Brain microvascular endothelial cell (primary cell): ENCODE results near the gene HNRNPL.
"Not testable (repeated sequence)": the region's sequence is repeated elsewhere in the genome, so short reads cannot be mapped to it uniquely, and the experiment has no call there.

Experiments
- DNase-seq: peaks from one replicate; pipeline ENCODE4 v3.0.0-alpha.2; 2020
- H3K27ac ChIP-seq: fragments of 250-450 bp; sonication (Bioruptor Pico); 2 replicates; pipeline ENCODE4 v1.5.1; 2020; ENCODE audit warnings: mild to moderate bottlenecking, moderate library complexity
- H3K27me3 ChIP-seq: fragments of 250-450 bp; sonication (Bioruptor Pico); replicated peaks from 2 replicates; pipeline ENCODE4 v1.5.1; 2020; ENCODE audit warnings: mild to moderate bottlenecking
- H3K36me3 ChIP-seq: fragments of 250-450 bp; sonication (Bioruptor Pico); replicated peaks from 2 replicates; pipeline ENCODE4 v1.5.1; 2020; ENCODE audit warnings: mild to moderate bottlenecking
- H3K4me3 ChIP-seq: 2 replicates; pipeline ENCODE4 v1.5.1; 2011; ENCODE audit warnings: low read depth, mild to moderate bottlenecking, control low read depth, low read length, moderate library complexity
- CTCF ChIP-seq: IDR thresholded peaks from 2 replicates; pipeline ENCODE4 v1.5.1; 2011; ENCODE audit warnings: low read depth, mild to moderate bottlenecking, moderate library complexity, low read length, control low read depth, inconsistent platforms; ENCODE audit errors: missing control alignments
- in situ Hi-C: cut with HindIII; loops from 2 replicates; pipeline ENCODE4 v1.10.0; 2017; ENCODE audit warnings: low sequenced_read_pairs, low pct_ligation_motif_present

Gene HNRNPL

GRCh38 chr19:38867171-38867780, 17.5 kb upstream of the HNRNPL start:
- Histone ChIP-seq H3K27ac (no peak overlapping the region), H3K27me3 (no peaks in the 10 kb centered on the region), H3K36me3 (no peaks in the 10 kb centered on the region), H3K4me3 (no peak overlapping the region)
- TF ChIP-seq CTCF = no peak
- no peak for DNase-seq
- in situ Hi-C loops = no loop called here

GRCh38 chr19:38862321-38863059, 12.7 kb upstream of the HNRNPL start:
- DNase-seq = no peak
- H3K27me3 ChIP-seq = no peaks in the 10 kb centered on the region
- no peak overlapping the region for H3K4me3 ChIP-seq
- no peak for TF ChIP-seq CTCF
- in situ Hi-C loops = no loop called here
- no peaks in the 10 kb centered on the region for H3K36me3 ChIP-seq
- no peak overlapping the region for H3K27ac ChIP-seq

- Histone ChIP-seq H3K27ac (no peak overlapping the region), H3K27me3 (no peaks in the 10 kb centered on the region), H3K36me3 (no peaks in the 10 kb centered on the region), H3K4me3 (no peak overlapping the region)
- DNase-seq = no peak
- in situ Hi-C loops = no loop called here
- no peak for TF ChIP-seq CTCF
Observed at GRCh38 chr19:38861368-38861767, 11.6 kb upstream of the HNRNPL start.

GRCh38 chr19:38859631-38860204, 9.9 kb upstream of the HNRNPL start:
- H3K27me3 ChIP-seq, in situ Hi-C loops: not testable (repeated sequence)

GRCh38 chr19:38856813-38857212, 7.0 kb upstream of the HNRNPL start:
- Histone ChIP-seq H3K27ac (no peak overlapping the region), H3K36me3 (no peaks in the 10 kb centered on the region), H3K4me3 (no peak overlapping the region), H3K27me3 (no peaks in the 10 kb centered on the region)
- no peak for DNase-seq
- in situ Hi-C loops = no loop called here
- no peak for TF ChIP-seq CTCF

More at GRCh38 chr19:38859631-38860204, 9.9 kb upstream of the HNRNPL start:
- not testable (repeated sequence) for DNase-seq, H3K27ac ChIP-seq, H3K4me3 ChIP-seq, H3K36me3 ChIP-seq

- H3K27ac ChIP-seq, H3K4me3 ChIP-seq, H3K36me3 ChIP-seq, DNase-seq, in situ Hi-C loops, H3K27me3 ChIP-seq: not testable (repeated sequence)
Observed at GRCh38 chr19:38855751-38856150, 6.0 kb upstream of the HNRNPL start.

GRCh38 chr19:38854961-38855360, 5.2 kb upstream of the HNRNPL start:
- DNase-seq, H3K36me3 ChIP-seq, H3K27me3 ChIP-seq, H3K27ac ChIP-seq, in situ Hi-C loops, H3K4me3 ChIP-seq: not testable (repeated sequence)
